Measurements from ENCODE around the gene ESPNL. TPM values are rescaled to one million over a fixed set of nuclear protein-coding genes. Genes with fewer than 3 reads are reported as not detected.

ESPNL gene
- total and polyA plus RNA-seq, 9 of the 15 experiments (the other 6 are each of a cell fraction or from before 2014, with no cell fraction given): 0.03 to 0.09 (median 0.05) TPM; not detected in 3

DNA sequence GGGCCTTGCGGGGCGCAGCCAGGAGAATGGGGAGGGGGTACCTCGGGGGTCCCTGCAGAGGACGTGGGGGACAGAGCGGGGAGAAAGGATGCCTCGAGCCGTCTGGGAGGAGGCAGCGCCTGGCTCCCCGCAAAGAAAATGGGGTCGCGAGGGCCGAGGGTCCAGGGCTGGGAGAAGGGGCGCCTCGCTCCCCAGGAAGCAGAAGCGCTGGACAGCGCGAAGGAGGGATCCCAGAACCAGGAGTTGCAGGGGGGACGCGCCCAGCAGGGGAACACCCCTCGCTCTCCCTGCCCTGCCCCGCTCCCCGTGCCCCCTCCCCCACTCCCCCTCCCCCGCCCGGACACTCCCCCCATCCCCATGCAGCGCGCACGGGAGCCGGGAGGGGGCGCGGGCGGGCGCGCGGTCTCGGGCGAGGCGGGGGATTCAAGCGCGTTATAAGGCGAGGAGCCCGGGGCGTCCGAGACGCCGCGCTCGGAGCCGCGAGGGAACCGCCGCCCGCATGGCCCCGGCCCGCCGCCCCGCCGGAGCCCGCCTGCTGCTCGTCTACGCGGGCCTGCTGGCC is 58.5 kb downstream of the ESPNL start, which contains the start of gene ERFE:
TSS of gene ERFE (plus strand) at position 462 of the 562 bp plus-strand sequence. CDS start at position 500, 38 bp downstream.
- in situ Hi-C loops (cut with MboI): no loop called here
- intact Hi-C loops (cut with micrococcal nuclease): no loop called here
- Histone ChIP-seq H3K9me3 (replicated peaks; ENCODE audit: control insufficient read depth, insufficient read depth, low read depth, low read length) (no peaks in the 10 kb centered on the region), H4K20me1 (replicated peaks; ENCODE audit: control insufficient read depth, insufficient read depth, low read length) (no peaks in the 10 kb centered on the region), H3K36me3 (ENCODE audit: control insufficient read depth, insufficient read depth, low read length) (no peaks in the 10 kb centered on the region), H3K27ac (ENCODE audit: extremely low read depth, low read depth, low read length) (0 out of 3 replicates have a peak within 1 kb of the TSS, but pooled peaks have one; percentile 49), H3K4me2 (ENCODE audit: insufficient read depth, low read length) (peak within 1 kb of the TSS; percentile 64), H3K9me1 (ENCODE audit: control insufficient read depth, insufficient read depth, low read length) (no peaks in the 10 kb centered on the region), H3K9ac (ENCODE audit: insufficient read depth in 1 of 2, low read depth in 2 of 2, low read length in 2 of 2) (peak within 1 kb of the TSS; percentile 64 to 91; a peak in 3 of 4 replicates), H3K27me3 (ENCODE audit: control insufficient read depth in 2 of 2, insufficient read depth in 2 of 2, low read length in 2 of 2) (no peaks in the 10 kb centered on the region), H3K4me1 (replicated peaks in 1 of 2; ENCODE audit: control insufficient read depth in 2 of 2, insufficient read depth in 2 of 2, low read length in 2 of 2) (peaks cover 0 to 52% of the 10 kb centered on the region in 2 experiments; a peak in 2 of 5 replicates), H3K4me3 (peak within 1 kb of the TSS; percentile 54), H3K79me2 (ENCODE audit: control insufficient read depth, insufficient read depth, low read length) (no peaks in the 10 kb centered on the region), H2AFZ (ENCODE audit: low read depth, low read length) (peak within 1 kb of the TSS; percentile 70; the same call in 1 of the 2 replicates)
- DNase-seq (ENCODE audit: extremely low read depth in 1 of 4, low spot score in 3 of 4) (peak; percentile 74 to 89 (median 88)), ATAC-seq (peak; percentile 77), FAIRE-seq (no peak)
- ChIA-PET POLR2A (interaction anchor here (1.1 to 1.6 kb wide), 2 partner anchors 9 to 18 kb away, joined by 5 to 6 read pairs; no protein-coding TSS in a partner anchor), CTCF (ENCODE audit: low intra/inter-chr PET ratio) (interaction anchor here (0.7 to 3.2 kb wide), 2 partner anchors 98 to 105 kb away, joined by 4 to 21 read pairs; no protein-coding TSS in a partner anchor)
- BruUV-seq (replicated peaks): no TSS peak
- no CpG with 5 or more reads among the region's 61 CpGs for WGBS (ENCODE audit: insufficient coverage, low coverage, missing lambda C conversion rate)
- TF ChIP-seq CCNT2 (IDR thresholded peaks at IDR 0.05; ENCODE audit: borderline replicate concordance, extremely low read depth, insufficient read length, low read depth, low read length) (peak; percentile 63), BRF1 (IDR thresholded peaks at IDR 0.05; ENCODE audit: borderline replicate concordance, extremely low read depth, insufficient read length) (no peak), CREB1 (IDR thresholded peaks at IDR 0.05) (no peak), CREB1 (CRISPR knock-in tag; IDR thresholded peaks at IDR 0.05) (no peak), ZNF395 (CRISPR knock-in tag; IDR thresholded peaks at IDR 0.05) (no peak), ZSCAN29 (IDR thresholded peaks at IDR 0.05) (no peak), TAF1 (IDR thresholded peaks at IDR 0.05; ENCODE audit: control insufficient read depth, extremely low read depth, insufficient read depth, low read length, severe bottlenecking) (peak; percentile 22), CBX2 (IDR thresholded peaks at IDR 0.05; ENCODE audit: insufficient read depth, low read length, poor library complexity, severe bottlenecking) (no peak), ZNF445 (CRISPR knock-in tag; IDR thresholded peaks at IDR 0.05; ENCODE audit: low read depth) (no peak), HMBOX1 (IDR thresholded peaks at IDR 0.05) (no peak), TCF7 (IDR thresholded peaks at IDR 0.05; ENCODE audit: borderline replicate concordance) (no peak), BRD4 (IDR thresholded peaks at IDR 0.05) (no peak), RB1 (IDR thresholded peaks at IDR 0.05; ENCODE audit: low read depth) (0 out of 2 replicates have a peak, but pooled peaks have one; percentile 27), ZNF586 (CRISPR knock-in tag; conservative IDR thresholded peaks at IDR 0.05) (no peak), GATAD2B (IDR thresholded peaks at IDR 0.05; ENCODE audit: borderline replicate concordance) (0 out of 2 replicates have a peak, but pooled peaks have one; percentile 51), BMI1 (IDR thresholded peaks at IDR 0.05; ENCODE audit: low read length) (no peak), MYBL2 (IDR thresholded peaks at IDR 0.05; ENCODE audit: low read depth) (no peak), MYBL2 (CRISPR knock-in tag; IDR thresholded peaks at IDR 0.05; ENCODE audit: borderline replicate concordance) (no peak), CHCHD3 (CRISPR knock-in tag; IDR thresholded peaks at IDR 0.05) (no peak)
- TF ChIP-seq, protein P1, sequence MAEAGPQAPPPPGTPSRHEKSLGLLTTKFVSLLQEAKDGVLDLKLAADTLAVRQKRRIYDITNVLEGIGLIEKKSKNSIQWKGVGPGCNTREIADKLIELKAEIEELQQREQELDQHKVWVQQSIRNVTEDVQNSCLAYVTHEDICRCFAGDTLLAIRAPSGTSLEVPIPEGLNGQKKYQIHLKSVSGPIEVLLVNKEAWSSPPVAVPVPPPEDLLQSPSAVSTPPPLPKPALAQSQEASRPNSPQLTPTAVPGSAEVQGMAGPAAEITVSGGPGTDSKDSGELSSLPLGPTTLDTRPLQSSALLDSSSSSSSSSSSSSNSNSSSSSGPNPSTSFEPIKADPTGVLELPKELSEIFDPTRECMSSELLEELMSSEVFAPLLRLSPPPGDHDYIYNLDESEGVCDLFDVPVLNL (CRISPR knock-in tag; IDR thresholded peaks at IDR 0.05; ENCODE audit: low read depth): peak; percentile 78
